HG02610 (cell line): ENCODE data around the gene NUCB1.
"Not testable (repeated sequence)": the region's sequence is repeated elsewhere in the genome, so short reads cannot be mapped to it uniquely, and the experiment has no call there.

Experiments
- ATAC-seq: cut with Tn5 transposase; IDR thresholded peaks from one replicate; pipeline ENCODE4 v1.9.1; 2021; ENCODE audit warnings: mild to moderate bottlenecking, moderate library complexity; ENCODE audit not compliant: unreplicated experiment

The NUCB1 gene

DNA sequence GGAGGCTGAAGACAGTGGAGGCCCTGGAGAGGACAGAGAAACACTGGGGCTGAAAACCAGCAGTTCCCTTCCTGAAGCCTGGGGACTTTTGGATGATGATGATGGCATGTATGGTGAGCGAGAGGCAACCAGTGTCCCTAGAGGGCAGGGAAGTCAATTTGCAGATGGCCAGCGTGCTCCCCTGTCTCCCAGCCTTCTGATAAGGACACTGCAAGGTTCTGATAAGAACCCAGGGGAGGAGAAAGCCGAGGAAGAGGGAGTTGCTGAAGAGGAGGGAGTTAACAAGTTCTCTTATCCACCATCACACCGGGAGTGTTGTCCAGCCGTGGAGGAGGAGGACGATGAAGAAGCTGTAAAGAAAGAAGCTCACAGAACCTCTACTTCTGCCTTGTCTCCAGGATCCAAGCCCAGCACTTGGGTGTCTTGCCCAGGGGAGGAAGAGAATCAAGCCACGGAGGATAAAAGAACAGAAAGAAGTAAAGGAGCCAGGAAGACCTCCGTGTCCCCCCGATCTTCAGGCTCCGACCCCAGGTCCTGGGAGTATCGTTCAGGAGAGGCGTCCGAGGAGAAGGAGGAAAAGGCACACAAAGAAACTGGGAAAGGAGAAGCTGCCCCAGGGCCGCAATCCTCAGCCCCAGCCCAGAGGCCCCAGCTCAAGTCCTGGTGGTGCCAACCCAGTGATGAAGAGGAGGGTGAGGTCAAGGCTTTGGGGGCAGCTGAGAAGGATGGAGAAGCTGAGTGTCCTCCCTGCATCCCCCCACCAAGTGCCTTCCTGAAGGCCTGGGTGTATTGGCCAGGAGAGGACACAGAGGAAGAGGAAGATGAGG is 26.4 kb upstream of the NUCB1 start:
- ATAC-seq, result no peak

DNA sequence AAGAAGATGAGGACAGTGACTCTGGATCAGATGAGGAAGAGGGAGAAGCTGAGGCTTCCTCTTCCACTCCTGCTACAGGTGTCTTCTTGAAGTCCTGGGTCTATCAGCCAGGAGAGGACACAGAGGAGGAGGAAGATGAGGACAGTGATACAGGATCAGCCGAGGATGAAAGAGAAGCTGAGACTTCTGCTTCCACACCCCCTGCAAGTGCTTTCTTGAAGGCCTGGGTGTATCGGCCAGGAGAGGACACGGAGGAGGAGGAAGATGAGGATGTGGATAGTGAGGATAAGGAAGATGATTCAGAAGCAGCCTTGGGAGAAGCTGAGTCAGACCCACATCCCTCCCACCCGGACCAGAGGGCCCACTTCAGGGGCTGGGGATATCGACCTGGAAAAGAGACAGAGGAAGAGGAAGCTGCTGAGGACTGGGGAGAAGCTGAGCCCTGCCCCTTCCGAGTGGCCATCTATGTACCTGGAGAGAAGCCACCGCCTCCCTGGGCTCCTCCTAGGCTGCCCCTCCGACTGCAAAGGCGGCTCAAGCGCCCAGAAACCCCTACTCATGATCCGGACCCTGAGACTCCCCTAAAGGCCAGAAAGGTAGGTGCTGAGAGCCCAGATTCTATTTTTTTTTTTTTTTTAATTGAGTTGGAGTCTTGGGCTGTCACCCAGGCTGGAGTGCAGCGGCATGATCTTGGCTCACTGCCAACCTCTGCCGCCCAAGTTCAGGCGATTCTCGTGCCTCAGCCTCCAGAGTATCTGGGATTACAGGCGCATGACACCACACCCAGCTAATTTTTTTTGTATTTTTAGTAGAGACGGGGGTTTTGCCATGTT is 25.6 kb upstream of the NUCB1 start:
- no peak for ATAC-seq

DNA sequence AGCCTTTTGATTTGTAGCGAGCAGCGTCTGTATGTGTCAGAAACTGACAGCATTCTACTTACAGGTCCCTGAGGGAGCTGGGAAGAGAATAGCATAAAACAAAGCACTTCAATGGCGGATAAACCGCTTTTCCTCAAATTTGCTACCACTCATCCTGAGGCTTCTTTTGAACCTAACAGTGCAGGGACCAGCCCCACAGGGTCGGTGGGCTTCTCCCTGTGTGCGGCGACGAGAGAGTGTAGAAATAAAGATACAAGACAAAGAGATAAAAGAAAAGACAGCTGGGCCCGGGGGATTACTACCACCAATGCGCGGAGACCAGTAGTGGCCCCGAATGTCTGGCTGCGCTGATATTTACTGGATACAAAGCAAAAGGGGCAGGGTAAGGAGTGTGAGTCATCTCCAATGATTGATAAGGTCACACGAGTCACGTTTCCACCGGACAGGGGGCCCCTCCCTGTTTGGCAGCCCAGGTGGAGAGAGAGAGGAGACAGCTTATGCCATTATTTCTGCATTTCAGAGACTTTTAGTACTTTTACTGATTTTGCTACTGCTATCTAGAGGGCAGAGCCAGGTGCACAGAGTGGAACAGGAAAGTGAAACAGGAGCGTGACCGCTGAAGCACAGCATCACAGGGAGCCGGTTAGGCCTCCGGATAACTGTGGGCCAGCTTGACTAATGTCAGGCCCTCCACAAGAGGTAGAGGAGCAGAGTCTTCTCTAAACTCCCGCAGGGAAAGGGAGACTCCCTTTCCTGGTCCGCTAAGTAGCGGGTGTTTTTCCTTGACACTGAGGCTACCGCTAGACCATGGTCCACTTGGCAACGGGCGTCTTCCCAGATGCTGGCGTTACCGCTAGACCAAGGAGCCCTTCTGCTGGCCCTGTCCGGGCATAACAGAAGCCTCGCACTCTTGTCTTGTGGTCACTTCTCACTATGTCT is 23.8 kb upstream of the NUCB1 start:
- ATAC-seq, result not testable (repeated sequence)

DNA sequence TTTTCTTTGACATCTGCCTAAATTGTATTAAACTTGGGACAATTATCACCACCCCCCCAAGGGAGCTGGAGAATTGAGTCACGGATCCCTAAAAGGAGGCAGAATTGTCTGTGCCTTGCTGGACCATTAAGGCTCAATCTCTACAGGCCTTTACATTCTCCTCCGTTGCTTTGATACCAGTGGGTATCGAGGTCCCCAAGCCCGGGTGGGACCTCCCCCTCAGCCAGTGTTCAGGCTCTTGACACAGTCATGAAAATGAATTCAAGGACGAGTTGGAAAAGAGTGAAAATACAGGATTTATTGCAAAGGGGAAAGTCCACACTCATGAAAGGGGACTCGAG is 22.3 kb upstream of the NUCB1 start:
- no peak for ATAC-seq

DNA sequence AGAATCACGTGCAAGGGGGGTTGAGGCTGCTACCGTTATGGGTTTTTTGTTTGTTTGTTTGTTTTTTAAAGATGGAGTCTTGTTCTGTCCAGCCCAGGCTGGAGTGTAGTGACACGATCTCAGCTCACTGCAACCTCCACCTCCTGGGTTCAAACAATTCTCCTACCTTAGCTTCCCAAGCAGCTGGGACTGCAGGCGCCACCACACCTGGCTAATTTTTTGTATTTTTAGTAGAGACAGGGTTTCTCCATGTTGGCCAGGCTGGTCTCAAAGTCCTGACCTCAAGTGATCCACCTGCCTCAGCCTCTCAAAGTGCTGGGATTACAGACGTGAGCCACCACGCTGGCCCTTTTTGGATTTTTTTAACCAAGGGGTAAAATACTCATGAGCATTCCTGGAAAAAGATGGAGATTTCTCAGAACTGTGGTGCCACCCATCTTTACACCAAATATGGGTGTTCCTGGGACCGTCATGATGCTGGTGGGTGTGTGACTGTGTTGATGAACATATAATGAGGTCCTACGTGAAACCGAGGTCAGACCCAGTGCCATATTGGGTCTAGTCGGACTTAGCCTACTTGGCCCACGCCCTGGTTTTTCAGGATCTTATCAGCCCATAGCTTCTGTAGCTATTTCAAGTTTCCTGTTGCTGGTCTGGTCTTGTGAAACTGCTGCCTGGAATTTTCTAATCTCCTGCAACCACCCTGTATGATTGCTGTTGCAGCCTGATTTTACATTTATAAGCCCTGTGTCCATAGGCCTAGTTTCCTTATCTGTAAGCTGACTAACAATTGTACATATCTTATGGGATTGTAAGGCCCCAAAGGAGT is 21.7 kb upstream of the NUCB1 start:
- no peak for ATAC-seq

DNA sequence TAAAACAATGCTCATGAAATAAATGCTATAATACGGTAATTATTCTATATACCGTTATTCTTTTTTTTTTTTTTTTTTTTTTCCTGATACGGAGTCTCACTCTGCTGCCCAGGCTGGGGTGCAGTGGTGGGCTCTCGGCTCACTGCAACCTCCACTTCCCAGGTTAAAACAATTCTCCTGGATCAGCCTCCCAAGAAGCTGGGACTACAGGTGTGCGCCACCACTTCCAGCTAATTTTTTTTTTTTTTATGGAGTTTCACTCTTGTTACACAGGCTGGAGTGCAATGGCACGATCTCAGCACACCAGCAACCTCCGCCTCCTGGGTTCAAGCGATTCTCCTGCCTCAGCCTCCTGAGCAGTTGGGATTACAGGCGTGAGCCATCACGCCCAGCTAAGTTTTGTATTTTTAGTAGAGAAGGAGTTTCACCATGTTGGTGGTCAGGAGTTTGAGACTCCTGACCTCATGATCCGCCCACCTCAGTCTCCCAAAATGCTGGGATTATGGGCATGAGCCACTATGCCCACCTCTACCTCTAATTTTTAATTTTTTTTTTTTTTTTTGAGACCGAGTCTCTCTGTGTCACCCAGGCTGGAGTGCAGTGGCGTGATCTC is 21.0 kb upstream of the NUCB1 start:
- ATAC-seq, result no peak

DNA sequence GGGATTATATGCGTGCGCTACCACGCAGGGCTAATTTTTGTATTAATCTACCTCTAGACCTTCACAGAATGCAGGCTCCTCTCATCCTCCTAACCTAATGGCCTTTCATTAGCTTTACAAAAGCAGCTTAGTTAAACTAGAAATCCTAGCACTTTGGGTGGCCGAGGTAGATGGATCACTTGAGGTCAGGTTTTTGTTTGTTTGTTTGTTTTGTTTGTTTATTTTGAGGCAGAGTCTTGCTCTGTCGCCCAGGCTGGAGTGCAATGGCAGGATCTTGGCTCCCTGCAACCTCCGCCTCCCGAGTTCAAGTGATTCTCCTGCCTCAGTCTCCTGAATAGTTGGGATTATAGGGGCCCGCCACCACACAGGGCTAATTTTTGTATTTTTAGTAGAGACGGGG is 20.4 kb upstream of the NUCB1 start:
- ATAC-seq, result not testable (repeated sequence)

DNA sequence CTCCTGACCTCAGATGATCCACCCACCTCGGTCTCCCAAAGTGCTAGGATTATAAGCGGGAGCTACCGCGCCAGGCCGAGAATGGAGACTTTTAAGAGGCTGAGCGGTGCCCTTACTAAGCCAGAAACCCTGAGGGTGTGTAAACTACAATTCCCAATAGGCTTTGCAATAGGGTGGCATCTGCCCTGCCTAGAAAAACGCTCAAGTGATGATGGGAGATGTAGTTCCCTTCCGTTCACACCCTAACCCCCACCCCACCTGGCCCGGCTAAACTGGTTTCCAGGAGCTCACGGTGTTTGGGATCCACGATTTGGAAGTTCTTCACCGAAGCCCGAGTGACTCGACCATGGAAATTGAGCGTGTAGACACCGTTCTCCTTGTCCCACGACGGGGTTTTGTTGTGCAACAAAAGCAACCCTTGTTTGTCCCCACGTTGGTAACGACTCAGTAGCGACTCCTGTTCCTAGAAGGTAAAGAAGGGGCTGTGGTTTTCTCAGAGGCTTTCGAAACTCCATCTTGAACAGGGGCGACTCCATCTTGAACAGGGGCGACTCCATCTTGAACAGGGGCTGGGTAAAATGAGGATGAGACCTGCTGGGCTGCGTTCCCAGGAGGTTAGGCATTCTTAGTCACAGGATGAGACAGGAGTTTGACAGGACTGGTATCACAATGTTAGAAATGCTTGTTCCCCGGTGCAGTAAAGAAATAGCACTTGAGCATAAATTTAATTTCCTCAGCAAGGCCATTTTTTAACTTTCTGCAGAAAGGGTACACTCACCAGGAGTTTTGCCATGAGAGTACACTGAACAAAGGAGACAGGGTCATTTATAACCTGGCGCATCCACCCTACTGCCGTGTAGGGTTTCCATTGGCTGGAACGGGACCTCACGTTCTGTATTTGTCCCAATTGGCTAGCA is 18.1 kb upstream of the NUCB1 start:
- no peak for ATAC-seq

DNA sequence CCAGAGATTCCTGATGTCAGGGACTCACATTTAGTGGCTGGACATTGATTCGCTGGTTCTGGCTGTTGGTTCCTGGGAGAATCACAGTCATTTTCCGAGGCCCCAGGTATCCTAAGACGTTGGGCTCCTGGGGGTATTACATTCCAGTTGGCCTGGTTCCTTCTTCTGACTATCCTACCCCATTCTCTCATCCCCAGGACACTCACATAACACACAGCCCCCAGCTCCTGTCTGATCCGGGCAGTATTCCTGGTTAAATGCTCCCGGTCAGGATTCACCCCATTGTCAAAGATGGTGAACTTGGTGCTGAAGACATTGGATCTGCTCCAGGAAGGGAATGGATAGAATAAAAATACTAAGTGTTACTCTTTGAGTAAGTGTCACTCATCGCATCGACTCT is 16.4 kb upstream of the NUCB1 start:
- ATAC-seq, result no peak

DNA sequence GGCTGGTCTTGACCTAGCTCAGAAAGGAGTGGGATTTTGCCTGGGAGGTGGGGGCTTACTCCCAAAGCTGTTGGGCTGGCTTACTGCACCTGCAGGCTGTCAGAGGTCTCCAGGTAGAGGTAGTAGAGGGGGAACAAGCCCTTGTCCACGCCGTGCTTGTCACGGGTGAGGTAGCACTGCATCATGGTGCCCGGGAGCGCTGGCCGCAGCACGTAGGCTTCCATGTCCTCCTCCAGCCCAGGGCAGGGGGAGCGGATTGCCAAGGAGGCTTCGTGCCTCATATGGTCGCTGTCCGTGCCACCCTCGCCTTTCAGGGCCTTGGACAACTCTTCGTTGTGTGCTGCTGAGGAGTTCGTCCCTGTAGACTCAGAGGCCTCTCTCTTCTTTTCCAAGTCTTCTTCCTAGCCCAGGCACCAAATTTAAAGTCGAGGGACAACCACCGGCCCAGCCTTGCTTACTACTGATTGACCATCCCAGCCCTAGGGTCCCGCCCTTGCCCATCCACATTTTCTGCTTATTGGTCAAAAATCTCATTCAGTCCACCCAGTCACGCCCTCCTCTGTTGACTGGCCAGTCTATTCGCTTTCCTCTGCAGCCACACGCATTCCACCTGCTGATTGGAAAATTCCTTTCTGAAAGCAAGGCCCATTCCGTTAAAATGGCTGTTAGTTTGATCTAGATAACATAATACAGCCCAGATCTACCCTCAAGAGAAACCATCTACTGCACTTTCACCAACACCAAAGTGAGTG is 12.1 kb upstream of the NUCB1 start:
- no peak for ATAC-seq

DNA sequence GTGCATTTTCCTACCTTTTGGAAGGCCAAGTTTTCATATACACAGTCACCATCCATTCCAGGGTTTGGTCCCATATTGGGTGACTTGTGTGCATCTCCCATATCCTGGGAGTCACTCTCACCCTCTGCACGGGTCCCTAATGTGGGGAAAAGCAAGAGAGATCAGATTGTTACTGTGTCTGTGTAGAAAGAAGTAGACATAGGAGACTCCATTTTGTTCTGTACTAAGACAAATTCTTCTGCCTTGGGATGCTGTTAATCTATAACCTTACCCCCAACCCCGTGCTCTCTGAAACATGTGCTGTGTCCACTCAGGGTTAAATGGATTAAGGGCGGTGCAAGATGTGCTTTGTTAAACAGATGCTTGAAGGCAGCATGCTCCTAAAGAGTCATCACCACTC is 10.6 kb upstream of the NUCB1 start:
- not testable (repeated sequence) for ATAC-seq

DNA sequence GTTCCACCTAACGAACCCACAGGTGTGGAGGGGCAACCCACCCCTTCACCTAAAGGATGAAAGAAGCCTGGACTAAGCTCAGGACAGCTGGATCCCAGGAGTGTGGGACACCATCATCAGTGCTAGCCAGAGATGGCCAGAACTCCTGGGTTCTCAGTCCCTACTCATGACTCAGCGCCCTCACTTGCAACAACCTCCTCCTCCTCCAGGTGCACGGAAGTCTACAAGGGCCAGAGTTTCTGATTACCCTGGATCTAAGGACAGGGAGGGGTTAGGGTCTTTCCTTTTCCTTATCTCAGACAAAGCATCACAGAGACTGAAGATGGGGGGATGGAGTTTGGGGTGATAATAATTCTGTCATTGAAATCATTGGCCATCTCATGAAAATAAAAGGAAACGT is 9.6 kb upstream of the NUCB1 start:
- no peak for ATAC-seq

DNA sequence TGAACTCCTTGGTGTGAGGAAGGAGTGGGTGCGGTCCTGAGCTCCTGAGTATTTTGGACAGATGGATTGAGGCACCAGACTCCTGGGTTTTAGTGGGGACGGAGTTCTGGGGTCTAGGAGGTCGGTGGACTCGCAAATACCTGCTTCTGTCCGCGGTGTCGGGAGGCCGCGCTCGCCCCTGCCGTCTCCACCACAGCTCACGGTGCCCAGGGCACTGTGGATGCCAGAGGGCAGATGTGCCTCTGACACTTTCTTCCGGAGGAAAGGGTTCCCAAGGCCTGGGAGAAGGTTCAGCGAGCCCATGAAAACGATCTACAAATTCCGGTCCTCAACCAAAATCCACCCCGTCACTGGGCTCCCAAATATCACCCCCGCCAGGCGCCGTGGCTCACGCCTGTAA is 4.9 kb upstream of the NUCB1 start:
- no peak for ATAC-seq

DNA sequence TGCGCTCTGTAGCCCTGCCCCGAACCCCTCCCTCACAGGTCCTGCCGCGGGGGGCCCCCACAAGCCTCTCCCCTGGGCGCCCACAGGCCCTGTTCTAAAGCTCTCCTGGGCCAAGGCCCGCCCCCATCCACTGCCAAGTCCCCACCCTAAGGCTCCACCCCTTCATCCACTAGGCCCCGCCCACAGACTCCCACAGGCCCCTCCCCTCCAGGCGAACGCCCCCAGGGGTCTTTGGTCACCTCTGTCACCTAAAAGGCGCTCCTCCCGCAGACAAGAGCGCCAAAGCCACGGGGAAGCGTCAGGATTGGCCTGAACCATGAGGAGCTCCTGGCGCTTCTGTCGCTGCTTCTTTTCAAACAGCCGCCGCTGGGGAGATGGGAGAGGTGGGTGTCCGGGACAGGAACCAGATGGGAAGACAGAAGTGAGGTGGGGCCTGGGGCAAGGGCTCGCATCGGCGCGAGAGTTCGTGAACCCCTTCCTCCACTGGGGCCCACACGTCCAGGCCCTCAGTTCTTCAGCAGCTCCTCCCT is 3.9 kb upstream of the NUCB1 start:
- ATAC-seq, result no peak

DNA sequence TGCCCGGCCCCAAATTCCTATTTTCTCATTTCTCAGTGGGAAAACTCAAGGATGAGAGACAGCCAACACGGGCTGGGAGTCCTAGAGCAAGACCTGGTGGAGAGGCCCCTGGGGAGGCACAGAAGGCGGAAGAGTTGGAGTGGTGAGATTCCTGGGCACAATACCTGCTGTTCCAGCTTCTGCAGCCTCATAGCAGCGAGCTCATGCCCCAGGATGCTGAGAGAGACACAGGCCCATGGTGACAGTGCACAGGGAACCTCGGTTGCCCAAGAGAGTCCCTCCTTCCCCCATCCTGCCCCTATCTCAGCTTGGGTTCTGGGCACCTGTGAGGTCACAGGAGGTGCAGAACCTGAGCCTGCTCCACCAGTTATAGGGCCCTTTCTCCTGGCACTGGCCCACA is 2.9 kb upstream of the NUCB1 start:
- no peak for ATAC-seq

DNA sequence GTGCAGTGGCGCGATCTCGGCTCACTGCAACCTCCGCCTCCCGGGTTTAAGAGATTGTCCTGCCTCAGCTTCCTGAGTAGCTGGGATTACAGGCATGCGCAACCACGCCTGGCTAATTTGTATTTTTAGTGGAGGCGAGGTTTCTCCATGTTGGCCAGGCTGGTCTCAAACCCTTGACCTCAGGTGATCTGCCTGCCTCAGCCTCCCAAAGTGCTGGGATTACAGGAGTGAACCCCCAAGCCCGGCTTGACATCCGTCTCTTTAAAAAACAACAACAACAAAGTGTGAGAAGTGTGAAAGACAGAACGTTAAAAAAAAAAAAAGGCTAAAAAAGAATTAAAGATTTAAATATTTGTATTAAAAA is 744 bp upstream of the NUCB1 start:
- not testable (repeated sequence) for ATAC-seq

DNA sequence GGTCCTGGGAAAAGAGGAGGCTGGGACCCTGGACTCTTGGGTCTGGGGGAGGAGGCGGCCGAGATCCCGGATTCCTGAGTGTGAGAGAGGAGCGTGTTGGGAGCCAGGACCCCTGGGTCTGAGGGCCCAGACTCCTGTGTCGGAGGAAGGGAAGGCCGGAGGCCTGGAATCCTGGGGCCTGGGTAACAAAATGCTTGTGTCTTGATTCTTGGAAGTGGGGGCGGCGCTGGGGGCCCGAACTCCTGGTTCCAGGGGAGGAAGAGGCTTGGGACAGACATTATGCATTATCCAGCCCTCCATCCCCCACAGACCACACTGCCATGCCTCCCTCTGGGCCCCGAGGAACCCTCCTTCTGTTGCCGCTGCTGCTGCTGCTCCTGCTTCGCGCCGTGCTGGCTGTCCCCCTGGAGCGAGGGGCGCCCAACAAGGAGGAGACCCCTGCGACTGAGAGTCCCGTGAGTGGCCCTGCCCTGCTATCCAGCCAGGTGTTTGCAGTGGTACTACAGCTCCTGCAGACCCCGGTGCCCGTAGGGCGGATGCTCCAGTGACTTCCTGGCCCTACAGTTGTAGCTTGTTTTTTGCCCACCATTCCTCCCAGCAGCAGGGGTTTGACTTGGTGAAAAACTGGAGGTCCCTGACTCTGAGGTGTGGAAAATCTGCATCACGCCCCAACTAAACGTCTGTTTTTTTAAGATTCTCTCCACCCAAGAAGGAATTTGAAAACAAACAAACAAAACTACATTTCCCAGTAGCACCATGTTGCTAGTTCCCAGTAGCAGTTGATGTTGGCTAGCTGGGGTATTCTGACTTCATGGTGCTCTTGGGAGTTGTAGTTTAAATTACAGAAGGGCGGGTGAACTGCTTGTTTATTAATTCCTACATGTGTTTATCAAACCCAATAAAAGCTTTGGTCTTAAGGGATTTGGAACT is 630 bp downstream of the NUCB1 start:
- no peak for ATAC-seq
